Measurements from ENCODE around the gene CAP2. TPM values are rescaled to one million over a fixed set of nuclear protein-coding genes. Genes with fewer than 3 reads are reported as not detected.

Gene CAP2
- total and polyA plus RNA-seq, 9 of the 15 experiments (the other 6 are each of a cell fraction or from before 2014, with no cell fraction given) = not detected

GRCh38 chr6:17583811-17584210 lies 190.4 kb downstream of the CAP2 start:
- TF ChIP-seq NR3C1 (CRISPR knock-in tag; IDR thresholded peaks at IDR 0.05) (no peak), NFIC (IDR thresholded peaks at IDR 0.05) (peak; percentile 49)
- FAIRE-seq (no peak), ATAC-seq (no peak; the same call in 2 of the 3 replicates), DNase-seq (ENCODE audit: extremely low read depth in 1 of 4, low spot score in 3 of 4) (no peak)
- intact Hi-C loops (cut with micrococcal nuclease) (loop anchor here (1.0 to 10.0 kb wide), 6 partner anchors 218 to 918 kb away; no protein-coding TSS in a partner anchor), in situ Hi-C loops (cut with MboI) (no loop called here)
- CTCF ChIA-PET (ENCODE audit: low intra/inter-chr PET ratio) = interaction anchor here (0.7 to 5.2 kb wide), 9 partner anchors 12 to 921 kb away, joined by 3 to 63 read pairs (median 5); no protein-coding TSS in a partner anchor
- H4K20me1 ChIP-seq (replicated peaks; ENCODE audit: control insufficient read depth, insufficient read depth, low read length) = no peaks in the 10 kb centered on the region
- under 1% methylated on average over 5 of the region's 5 CpGs for WGBS (ENCODE audit: insufficient coverage, low coverage, missing lambda C conversion rate)
- no TSS peak for BruUV-seq (replicated peaks)
- no peaks in the 10 kb centered on the region; a peak in 1 of 5 replicates for H3K4me1 ChIP-seq (replicated peaks in 1 of 2; ENCODE audit: control insufficient read depth in 2 of 2, insufficient read depth in 2 of 2, low read length in 2 of 2)
- no peaks in the 10 kb centered on the region for H3K9me1 ChIP-seq (ENCODE audit: control insufficient read depth, insufficient read depth, low read length)
- no peak overlapping the region for H3K4me2 ChIP-seq (ENCODE audit: insufficient read depth, low read length)
- POLR2A ChIA-PET = no interaction called here
- no peak overlapping the region for H3K4me3 ChIP-seq
- H3K27me3 ChIP-seq (ENCODE audit: control insufficient read depth in 2 of 2, insufficient read depth in 2 of 2, low read length in 2 of 2) = no peaks in the 10 kb centered on the region
- peak overlapping the region; percentile 47; the same call in 1 of the 2 replicates for H2AFZ ChIP-seq (ENCODE audit: low read depth, low read length)
- no peak overlapping the region for H3K9ac ChIP-seq (ENCODE audit: insufficient read depth in 1 of 2, low read depth in 2 of 2, low read length in 2 of 2)
- no peaks in the 10 kb centered on the region for H3K79me2 ChIP-seq (ENCODE audit: control insufficient read depth, insufficient read depth, low read length)
- no peaks in the 10 kb centered on the region for H3K9me3 ChIP-seq (replicated peaks; ENCODE audit: control insufficient read depth, insufficient read depth, low read depth, low read length)
- no peaks in the 10 kb centered on the region for H3K36me3 ChIP-seq (ENCODE audit: control insufficient read depth, insufficient read depth, low read length)
- H3K27ac ChIP-seq (ENCODE audit: extremely low read depth, low read depth, low read length) = no peak overlapping the region

- Histone ChIP-seq H3K9me1 (ENCODE audit: control insufficient read depth, insufficient read depth, low read length) (no peaks in the 10 kb centered on the region), H2AFZ (ENCODE audit: low read depth, low read length) (peak overlapping the region; percentile 47; the same call in 1 of the 2 replicates), H3K9ac (ENCODE audit: insufficient read depth in 1 of 2, low read depth in 2 of 2, low read length in 2 of 2) (no peak overlapping the region), H3K27me3 (ENCODE audit: control insufficient read depth in 2 of 2, insufficient read depth in 2 of 2, low read length in 2 of 2) (no peaks in the 10 kb centered on the region), H3K79me2 (ENCODE audit: control insufficient read depth, insufficient read depth, low read length) (no peaks in the 10 kb centered on the region), H3K4me1 (replicated peaks in 1 of 2; ENCODE audit: control insufficient read depth in 2 of 2, insufficient read depth in 2 of 2, low read length in 2 of 2) (no peaks in the 10 kb centered on the region; a peak in 1 of 5 replicates), H3K27ac (ENCODE audit: extremely low read depth, low read depth, low read length) (no peak overlapping the region), H4K20me1 (replicated peaks; ENCODE audit: control insufficient read depth, insufficient read depth, low read length) (no peaks in the 10 kb centered on the region), H3K4me3 (no peak overlapping the region), H3K4me2 (ENCODE audit: insufficient read depth, low read length) (no peak overlapping the region), H3K36me3 (ENCODE audit: control insufficient read depth, insufficient read depth, low read length) (no peaks in the 10 kb centered on the region), H3K9me3 (replicated peaks; ENCODE audit: control insufficient read depth, insufficient read depth, low read depth, low read length) (no peaks in the 10 kb centered on the region)
- no TSS peak for BruUV-seq (replicated peaks)
- ChIA-PET CTCF (ENCODE audit: low intra/inter-chr PET ratio) (interaction anchor here (0.7 to 5.2 kb wide), 11 partner anchors 11 to 921 kb away, joined by 3 to 63 read pairs (median 4); no protein-coding TSS in a partner anchor), POLR2A (interaction anchor here (0.8 kb wide), 1 partner anchor 235 kb away, joined by 3 read pairs; no protein-coding TSS in a partner anchor)
- in situ Hi-C loops (cut with MboI) (no loop called here), intact Hi-C loops (cut with micrococcal nuclease) (loop anchor here (1.0 to 10.0 kb wide), 6 partner anchors 218 to 918 kb away; no protein-coding TSS in a partner anchor)
- DNase-seq (ENCODE audit: extremely low read depth in 1 of 4, low spot score in 3 of 4) (peak; percentile 45 to 69 (median 59)), ATAC-seq (peak; percentile 93), FAIRE-seq (peak; percentile 89)
- WGBS (ENCODE audit: insufficient coverage, low coverage, missing lambda C conversion rate) = 5% methylated on average over 7 of the region's 7 CpGs
- 0 out of 2 replicates have a peak, but pooled peaks have one; percentile 10 for TF ChIP-seq NCOR1 (IDR thresholded peaks at IDR 0.05)
- no peak for TF ChIP-seq ZBTB1 (CRISPR knock-in tag; IDR thresholded peaks at IDR 0.05; ENCODE audit: borderline replicate concordance, low read depth)
- TF ChIP-seq ARID3A (IDR thresholded peaks at IDR 0.05; ENCODE audit: borderline replicate concordance, low read depth, low read length) = peak; percentile 79
- no peak for TF ChIP-seq ZNF408 (CRISPR knock-in tag; IDR thresholded peaks at IDR 0.05; ENCODE audit: low read depth)
- 0 out of 4 replicates have a peak, but pooled peaks of 1 of the 2 experiments have one; percentile 35 for TF ChIP-seq TBL1XR1 (IDR thresholded peaks at IDR 0.05; ENCODE audit: low read length in 2 of 2)
- no peak for TF ChIP-seq ZZZ3 (IDR thresholded peaks at IDR 0.05)
- no peak for TF ChIP-seq ZNF165 (CRISPR knock-in tag; IDR thresholded peaks at IDR 0.05; ENCODE audit: borderline replicate concordance)
- no peak for TF ChIP-seq ZNF644 (tag; IDR thresholded peaks at IDR 0.05; ENCODE audit: low read depth)
- no peak for TF ChIP-seq XRCC3 (IDR thresholded peaks at IDR 0.05)
- no peak for TF ChIP-seq ZNF134 (CRISPR knock-in tag; conservative IDR thresholded peaks at IDR 0.05)
- peak; percentile 9; the same call in 1 of the 2 replicates for TF ChIP-seq MAFK (IDR thresholded peaks at IDR 0.05; ENCODE audit: low read length)
These were observed 190.9 kb downstream of the CAP2 start for GRCh38 chr6:17584241-17584803.
